GM10266 (cell line): ENCODE data around the gene TYW5.

Source experiments
- DNase-seq: peaks from one replicate; pipeline ENCODE4 v3.0.0; 2012; ENCODE audit errors: extremely low spot score
- CTCF ChIP-seq: IDR thresholded peaks from 2 replicates; pipeline ENCODE4 v1.5.1; 2012; ENCODE audit warnings: mild to moderate bottlenecking, low read depth; ENCODE audit not compliant: control insufficient read depth, insufficient read depth; ENCODE audit errors: missing control alignments

Gene TYW5

GRCh38 chr2:199896617-199897016 is 58.7 kb downstream of the TYW5 start:
- DNase-seq = no peak
- no peak for TF ChIP-seq CTCF

GRCh38 chr2:199895406-199895805 is 59.9 kb downstream of the TYW5 start:
- DNase-seq = no peak
- no peak for TF ChIP-seq CTCF

GRCh38 chr2:199883474-199884212 is 71.6 kb downstream of the TYW5 start:
- no peak for DNase-seq
- no peak for TF ChIP-seq CTCF

- no peak for DNase-seq
- TF ChIP-seq CTCF = no peak
These were observed 72.6 kb downstream of the TYW5 start for GRCh38 chr2:199882667-199883066.
